ENCODE results near the gene TADA3.

The TADA3 gene

DNA sequence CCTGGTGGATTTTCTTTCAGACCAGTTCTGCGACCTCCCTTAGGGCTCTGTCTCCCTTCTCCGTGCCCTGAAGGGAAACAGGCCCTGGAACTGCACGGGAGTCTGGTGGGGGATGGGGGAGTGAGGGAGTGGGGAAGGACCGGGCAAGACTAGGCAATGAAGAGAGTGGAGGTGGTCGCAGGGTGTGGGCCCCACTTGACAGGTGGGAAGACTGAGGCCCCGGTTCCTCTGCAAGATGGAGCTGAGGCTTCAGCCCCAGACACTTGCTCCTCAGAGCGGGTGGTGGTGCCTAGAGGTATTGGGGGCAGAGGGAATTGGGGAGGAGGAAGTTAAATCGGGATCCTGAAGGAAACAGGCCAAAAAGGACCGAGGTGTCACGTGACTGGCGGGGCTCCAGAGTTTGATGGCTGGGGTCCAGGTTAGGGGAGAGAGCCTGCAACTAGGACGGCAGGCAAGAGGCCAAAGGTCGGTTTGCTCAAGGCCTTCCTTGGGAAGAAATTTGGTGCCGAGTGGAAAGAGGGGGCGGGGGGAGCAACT, 21.9 kb downstream of the TADA3 start:
- Mint-ChIP-seq H3K36me3 (ENCODE audit: low read depth) (peaks cover 16% of the 10 kb centered on the region), H3K4me1 (ENCODE audit: low read depth) (peaks cover 21% of the 10 kb centered on the region), H3K27ac (peak overlapping the region; percentile 85), H3K27me3 (ENCODE audit: low read depth) (no peaks in the 10 kb centered on the region), H3K9me3 (no peaks in the 10 kb centered on the region), H3K4me3 (peak overlapping the region; percentile 83)
- no peak for DNase-seq (ENCODE audit: low spot score)

GRCh38 chr3:9769426-9770275, 22.6 kb downstream of the TADA3 start, which contains the start of gene CAMK1:
CAMK1 (minus strand) TSS chr3:9769947; CDS start chr3:9767749, 2,198 bp downstream.
- H3K4me1 Mint-ChIP-seq (ENCODE audit: low read depth), result peaks cover 22% of the 10 kb centered on the region
- DNase-seq (ENCODE audit: low spot score), result peak; percentile 79
- peak within 1 kb of the TSS; percentile 85 for H3K27ac Mint-ChIP-seq
- no peaks in the 10 kb centered on the region for H3K27me3 Mint-ChIP-seq (ENCODE audit: low read depth)
- peak within 1 kb of the TSS; percentile 83 for H3K4me3 Mint-ChIP-seq
- H3K36me3 Mint-ChIP-seq (ENCODE audit: low read depth), result peaks cover 20% of the 10 kb centered on the region
- no peaks in the 10 kb centered on the region for H3K9me3 Mint-ChIP-seq

DNA sequence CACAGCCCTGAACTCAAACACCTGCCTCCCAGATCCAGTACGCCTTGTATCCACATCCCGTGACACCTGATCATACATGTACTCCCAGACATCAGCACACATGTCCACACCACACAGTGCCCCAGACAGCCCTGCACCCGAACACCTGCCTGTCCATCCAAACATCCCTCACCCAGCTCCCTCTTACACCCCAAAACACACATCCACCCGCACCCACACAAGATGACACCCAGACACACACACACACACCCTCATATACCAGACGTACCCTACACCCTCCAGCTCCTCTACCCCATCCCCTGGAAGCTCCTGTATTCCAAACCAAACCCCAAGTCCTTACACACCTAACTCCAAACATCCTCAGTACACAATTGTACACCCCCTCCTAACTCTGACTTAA, 23.3 kb downstream of the TADA3 start:
- peak overlapping the region; percentile 82 for H3K4me3 Mint-ChIP-seq
- H3K9me3 Mint-ChIP-seq, result no peaks in the 10 kb centered on the region
- DNase-seq (ENCODE audit: low spot score), result no peak
- peaks cover 20% of the 10 kb centered on the region for H3K36me3 Mint-ChIP-seq (ENCODE audit: low read depth)
- H3K27ac Mint-ChIP-seq, result peak overlapping the region; percentile 71
- H3K27me3 Mint-ChIP-seq (ENCODE audit: low read depth), result no peaks in the 10 kb centered on the region
- peaks cover 22% of the 10 kb centered on the region for H3K4me1 Mint-ChIP-seq (ENCODE audit: low read depth)

GRCh38 chr3:9768141-9768775, 24.0 kb downstream of the TADA3 start:
- no peaks in the 10 kb centered on the region for H3K9me3 Mint-ChIP-seq

GRCh38 chr3:9767418-9767817, 24.9 kb downstream of the TADA3 start:
- Mint-ChIP-seq H3K4me3 (peak overlapping the region; percentile 82), H3K27ac (peak overlapping the region; percentile 13), H3K9me3 (no peaks in the 10 kb centered on the region), H3K36me3 (ENCODE audit: low read depth) (peaks cover 26% of the 10 kb centered on the region), H3K4me1 (ENCODE audit: low read depth) (peaks cover 22% of the 10 kb centered on the region), H3K27me3 (ENCODE audit: low read depth) (no peaks in the 10 kb centered on the region)
- no peak for DNase-seq (ENCODE audit: low spot score)

More at GRCh38 chr3:9768141-9768775, 24.0 kb downstream of the TADA3 start:
- peaks cover 22% of the 10 kb centered on the region for H3K4me1 Mint-ChIP-seq (ENCODE audit: low read depth)
- H3K36me3 Mint-ChIP-seq (ENCODE audit: low read depth), result peaks cover 20% of the 10 kb centered on the region
- no peaks in the 10 kb centered on the region for H3K27me3 Mint-ChIP-seq (ENCODE audit: low read depth)
- no peak for DNase-seq (ENCODE audit: low spot score)
- H3K4me3 Mint-ChIP-seq, result peak overlapping the region; percentile 82
- H3K27ac Mint-ChIP-seq, result peak overlapping the region; percentile 58

- Mint-ChIP-seq H3K4me3 (no peak overlapping the region), H3K9me3 (no peaks in the 10 kb centered on the region), H3K27ac (no peak overlapping the region)
Measured at GRCh38 chr3:9765865-9766264, 26.4 kb downstream of the TADA3 start.

DNA sequence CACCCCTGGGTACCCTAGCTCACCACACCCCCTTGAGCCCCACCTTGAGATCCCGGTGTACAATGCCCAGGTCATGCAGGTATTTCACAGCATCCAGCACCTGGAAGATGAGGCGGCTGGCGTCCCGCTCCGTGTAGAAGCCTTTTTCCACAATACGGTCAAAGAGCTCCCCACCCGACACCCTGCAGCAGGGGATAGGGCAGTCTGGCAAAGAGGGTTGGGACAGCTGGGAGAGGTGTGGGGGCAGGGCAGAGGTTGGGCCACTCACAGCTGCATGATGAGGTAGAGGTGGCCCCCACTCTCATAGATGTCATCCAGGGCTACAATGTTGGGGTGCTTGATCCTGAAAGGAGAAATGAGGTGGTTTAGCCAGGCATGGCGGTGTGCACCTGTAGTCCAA, 29.4 kb downstream of the TADA3 start:
- H3K27me3 Mint-ChIP-seq (ENCODE audit: low read depth), result no peaks in the 10 kb centered on the region
- H3K27ac Mint-ChIP-seq, result no peak overlapping the region
- H3K36me3 Mint-ChIP-seq (ENCODE audit: low read depth), result peaks cover 56% of the 10 kb centered on the region
- no peak overlapping the region for H3K4me3 Mint-ChIP-seq
- H3K9me3 Mint-ChIP-seq, result no peaks in the 10 kb centered on the region
- DNase-seq (ENCODE audit: low spot score), result no peak
- H3K4me1 Mint-ChIP-seq (ENCODE audit: low read depth), result peaks cover 7% of the 10 kb centered on the region

More at GRCh38 chr3:9765865-9766264, 26.4 kb downstream of the TADA3 start:
- H3K4me1 Mint-ChIP-seq (ENCODE audit: low read depth), result peaks cover 22% of the 10 kb centered on the region
- peaks cover 37% of the 10 kb centered on the region for H3K36me3 Mint-ChIP-seq (ENCODE audit: low read depth)
- DNase-seq (ENCODE audit: low spot score), result no peak
- H3K27me3 Mint-ChIP-seq (ENCODE audit: low read depth), result no peaks in the 10 kb centered on the region

DNA sequence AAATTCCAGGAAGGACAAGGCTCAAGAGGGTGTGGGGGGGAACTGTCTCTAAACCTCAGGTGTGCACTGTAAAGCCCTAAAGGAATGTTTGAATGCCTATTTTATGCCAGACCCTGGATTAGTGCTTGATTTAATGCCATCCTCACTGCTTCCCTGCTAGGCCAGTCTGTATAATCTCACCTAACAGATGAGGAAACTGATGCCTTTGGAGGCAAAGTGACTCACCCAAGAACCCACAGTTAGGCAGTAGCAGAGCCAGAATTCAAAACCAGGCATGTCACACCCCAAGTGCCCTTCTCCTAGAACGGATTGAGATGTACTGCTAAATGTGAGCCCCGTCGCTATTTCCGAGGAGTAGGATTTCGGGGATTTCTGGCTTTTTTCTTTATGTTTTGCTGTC, 30.4 kb downstream of the TADA3 start:
- H3K27ac Mint-ChIP-seq, result no peak overlapping the region
- H3K36me3 Mint-ChIP-seq (ENCODE audit: low read depth), result peaks cover 58% of the 10 kb centered on the region
- no peak overlapping the region for H3K4me3 Mint-ChIP-seq
- peaks cover 2% of the 10 kb centered on the region for H3K4me1 Mint-ChIP-seq (ENCODE audit: low read depth)
- no peak for DNase-seq (ENCODE audit: low spot score)
- no peaks in the 10 kb centered on the region for H3K27me3 Mint-ChIP-seq (ENCODE audit: low read depth)
- no peaks in the 10 kb centered on the region for H3K9me3 Mint-ChIP-seq

DNA sequence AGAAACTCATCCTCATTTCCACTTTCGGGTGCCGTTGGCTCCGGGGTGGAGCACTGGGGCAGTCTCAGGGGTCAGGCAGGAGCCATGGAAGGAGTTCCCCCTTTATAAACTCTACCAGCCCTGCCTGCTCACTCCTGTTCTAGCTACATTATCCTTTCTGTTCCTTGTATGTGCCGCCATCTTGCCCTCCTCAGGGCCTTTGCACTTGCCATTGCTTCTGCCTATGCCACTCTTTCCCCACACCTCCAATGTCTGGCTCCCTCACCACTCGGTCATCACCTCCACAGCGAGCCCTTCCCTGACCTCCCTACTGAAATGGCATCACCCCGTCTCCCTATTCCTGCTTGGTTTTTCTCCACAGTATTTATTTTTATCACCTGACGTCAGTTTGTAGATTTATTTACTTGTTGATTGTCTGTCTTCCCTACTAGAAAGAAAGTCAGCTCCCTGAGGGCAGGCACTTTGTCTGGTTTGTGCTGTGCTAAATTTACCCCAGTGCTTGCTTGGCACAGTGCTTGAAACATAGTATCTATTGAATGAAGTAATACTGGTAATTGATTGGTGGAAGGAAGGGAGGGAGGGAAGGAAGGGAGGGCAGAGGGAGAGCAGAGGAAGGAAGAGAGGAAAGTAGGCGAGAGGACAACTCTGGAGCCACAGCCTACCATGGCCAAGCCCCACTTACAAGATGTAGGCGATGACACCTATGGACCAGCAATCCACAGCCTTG, 31.3 kb downstream of the TADA3 start:
- H3K27ac Mint-ChIP-seq, result no peak overlapping the region
- H3K36me3 Mint-ChIP-seq (ENCODE audit: low read depth), result peaks cover 60% of the 10 kb centered on the region
- H3K4me3 Mint-ChIP-seq, result no peak overlapping the region
- no peak for DNase-seq (ENCODE audit: low spot score)
- peaks cover 2% of the 10 kb centered on the region for H3K4me1 Mint-ChIP-seq (ENCODE audit: low read depth)
- H3K27me3 Mint-ChIP-seq (ENCODE audit: low read depth), result no peaks in the 10 kb centered on the region
- H3K9me3 Mint-ChIP-seq, result no peaks in the 10 kb centered on the region

- H3K9me3 Mint-ChIP-seq, result no peaks in the 10 kb centered on the region
- DNase-seq (ENCODE audit: low spot score), result no peak
- no peaks in the 10 kb centered on the region for H3K27me3 Mint-ChIP-seq (ENCODE audit: low read depth)
- peaks cover 10% of the 10 kb centered on the region for H3K4me1 Mint-ChIP-seq (ENCODE audit: low read depth)
- H3K4me3 Mint-ChIP-seq, result no peak overlapping the region
- no peak overlapping the region for H3K27ac Mint-ChIP-seq
- peaks cover 52% of the 10 kb centered on the region for H3K36me3 Mint-ChIP-seq (ENCODE audit: low read depth)
Measured at GRCh38 chr3:9757427-9757826, 34.8 kb downstream of the TADA3 start.

DNA sequence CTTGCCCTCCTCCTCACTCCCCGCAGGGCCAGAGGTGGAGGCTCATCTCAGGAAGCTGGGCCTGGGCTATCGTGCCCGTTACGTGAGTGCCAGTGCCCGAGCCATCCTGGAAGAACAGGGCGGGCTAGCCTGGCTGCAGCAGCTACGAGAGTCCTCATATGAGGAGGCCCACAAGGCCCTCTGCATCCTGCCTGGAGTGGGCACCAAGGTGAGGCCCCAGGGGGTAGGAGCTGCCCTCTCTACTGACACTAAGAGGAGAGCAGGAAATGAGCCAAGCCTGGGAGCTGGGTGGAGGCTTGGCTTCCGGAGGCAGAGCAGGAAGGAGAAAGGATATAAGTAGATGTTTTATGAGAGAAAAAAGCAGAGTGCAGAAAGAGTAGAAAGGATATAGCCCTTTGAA, 37.6 kb downstream of the TADA3 start:
- H3K27me3 Mint-ChIP-seq (ENCODE audit: low read depth), result no peaks in the 10 kb centered on the region
- DNase-seq (ENCODE audit: low spot score), result no peak
- H3K27ac Mint-ChIP-seq, result peak overlapping the region; percentile 84
- peaks cover 25% of the 10 kb centered on the region for H3K4me1 Mint-ChIP-seq (ENCODE audit: low read depth)
- peaks cover 44% of the 10 kb centered on the region for H3K36me3 Mint-ChIP-seq (ENCODE audit: low read depth)
- H3K9me3 Mint-ChIP-seq, result no peaks in the 10 kb centered on the region
- H3K4me3 Mint-ChIP-seq, result peak overlapping the region; percentile 69

GRCh38 chr3:9750556-9751411, 41.5 kb downstream of the TADA3 start:
- Mint-ChIP-seq H3K4me3 (peak overlapping the region; percentile 86), H3K36me3 (ENCODE audit: low read depth) (peaks cover 47% of the 10 kb centered on the region), H3K27me3 (ENCODE audit: low read depth) (no peaks in the 10 kb centered on the region), H3K27ac (peak overlapping the region; percentile 89), H3K9me3 (no peaks in the 10 kb centered on the region), H3K4me1 (ENCODE audit: low read depth) (peaks cover 33% of the 10 kb centered on the region)
- DNase-seq (ENCODE audit: low spot score), result no peak
